Superior temporal gyrus (tissue), 1 donor: ENCODE data around the gene PDCL2.

Source experiments
- DNase-seq: peaks from one replicate; pipeline ENCODE4 v3.0.0-alpha.2; 2016; ENCODE audit errors: extremely low spot score

Gene PDCL2

GRCh38 chr4:55539658-55540057 is 52.4 kb downstream of the PDCL2 start:
- DNase-seq = no peak

DNA sequence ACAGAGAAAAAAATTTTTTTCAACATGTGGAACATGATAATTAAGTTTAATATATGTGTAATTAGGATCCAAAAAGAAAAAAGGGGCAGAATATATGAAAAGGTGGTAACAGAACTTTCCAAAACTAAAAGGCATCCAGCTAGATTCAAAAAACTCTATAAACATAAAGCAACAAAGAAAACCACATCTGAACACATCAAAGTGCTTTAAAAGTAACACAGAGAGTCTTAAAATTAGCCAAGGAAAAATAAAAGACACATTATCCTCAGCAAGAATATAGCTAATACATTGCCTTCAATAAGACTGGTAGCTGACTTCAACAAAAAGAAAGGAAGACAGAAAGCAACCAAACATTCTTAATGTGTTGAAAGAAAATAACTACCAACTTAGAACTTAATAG is 53.5 kb downstream of the PDCL2 start:
- no peak for DNase-seq

DNA sequence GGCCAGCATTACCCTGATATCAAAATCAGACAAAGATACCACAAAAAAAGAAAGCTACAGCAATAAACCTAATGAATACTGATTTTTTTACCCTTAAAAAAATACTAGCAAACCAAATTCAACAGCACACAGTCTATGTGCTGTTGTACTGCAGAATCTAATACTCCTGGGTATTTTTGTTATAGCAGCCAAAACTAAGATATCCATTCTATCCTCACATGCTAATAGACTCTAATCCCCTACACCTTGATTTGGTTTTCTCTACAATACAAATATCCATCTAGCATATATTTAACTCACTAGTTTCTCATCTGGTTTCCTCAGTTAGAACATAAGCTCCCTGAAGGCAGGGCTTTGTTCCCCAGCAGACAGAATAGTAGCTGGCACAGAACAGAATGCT is 57.7 kb downstream of the PDCL2 start:
- no peak for DNase-seq

DNA sequence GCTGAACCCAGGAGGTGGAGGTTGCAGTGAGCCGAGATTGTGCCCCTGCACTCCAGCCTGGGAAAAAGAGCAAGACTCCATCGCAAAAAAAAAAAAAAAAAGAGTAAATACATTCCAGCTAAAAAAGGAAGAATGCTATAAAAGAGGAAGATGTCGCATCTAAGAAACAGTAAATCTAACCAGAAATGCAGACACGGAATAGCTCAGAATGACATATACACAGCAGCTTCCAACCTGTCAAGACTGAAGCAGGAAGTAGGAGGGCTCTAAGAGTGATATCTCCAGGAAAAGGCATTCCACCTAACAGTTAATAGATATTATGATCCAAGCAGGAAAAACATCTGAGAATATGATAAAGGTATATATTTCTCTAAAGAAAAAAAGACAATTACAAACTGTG is 61.4 kb downstream of the PDCL2 start:
- no peak for DNase-seq

- DNase-seq = no peak
These were observed 61.9 kb downstream of the PDCL2 start for GRCh38 chr4:55530167-55530566.

DNA sequence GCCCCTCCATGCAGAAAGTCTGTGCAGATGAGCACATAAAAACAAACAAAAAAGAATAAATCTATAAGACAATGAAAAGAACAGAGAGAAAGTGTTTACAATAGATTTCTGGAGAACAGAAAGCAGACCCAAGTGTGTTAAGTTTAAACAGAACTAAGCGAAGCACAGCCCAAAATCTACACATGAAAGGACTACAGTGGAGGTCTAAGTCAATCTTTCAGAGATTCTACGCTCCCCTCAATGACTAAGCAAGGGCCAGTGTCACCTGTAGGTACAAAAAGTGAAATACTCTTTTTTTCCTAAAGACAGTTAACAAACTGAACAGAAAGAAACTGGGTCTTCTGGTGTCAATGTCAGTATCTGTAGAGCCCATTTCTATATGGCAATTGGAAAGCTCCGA is 63.6 kb downstream of the PDCL2 start:
- no peak for DNase-seq

DNA sequence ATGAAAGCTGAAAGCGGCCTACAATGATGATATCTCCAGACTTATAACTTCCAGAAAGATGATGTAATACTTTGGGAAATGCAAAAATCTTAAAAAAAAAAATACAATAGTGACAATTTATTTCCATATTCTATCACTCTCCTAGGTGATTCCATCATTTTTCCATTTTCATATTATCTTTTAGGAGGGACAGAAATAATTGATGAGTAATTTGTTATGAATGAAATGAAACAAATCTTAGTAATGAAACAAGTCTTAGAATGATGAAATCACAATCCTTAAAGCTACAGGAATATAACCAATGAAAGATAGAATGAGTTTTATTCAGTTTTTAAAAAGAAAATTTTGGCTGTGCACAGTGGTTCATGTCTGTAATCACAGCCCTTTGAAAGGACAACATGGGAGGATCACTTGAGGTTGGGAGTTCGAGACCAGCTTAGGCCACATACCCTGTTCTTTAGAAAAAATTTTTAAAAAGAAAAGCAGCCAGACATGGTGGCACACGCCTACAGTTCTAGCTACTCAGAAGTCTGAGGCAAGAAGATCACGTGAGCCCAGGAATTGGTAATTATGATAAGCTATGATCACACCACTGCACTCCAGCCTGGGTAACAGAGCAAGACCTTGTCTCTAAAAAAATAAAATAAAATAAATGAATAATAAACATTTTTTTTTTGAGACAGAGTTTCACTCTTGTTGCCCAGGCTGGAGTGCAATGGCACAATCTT is 67.0 kb downstream of the PDCL2 start:
- no peak for DNase-seq

- no peak for DNase-seq
These were observed 73.6 kb downstream of the PDCL2 start for GRCh38 chr4:55518442-55518841.

GRCh38 chr4:55517526-55518229 is 74.4 kb downstream of the PDCL2 start:
- DNase-seq = no peak

- no peak for DNase-seq
These were observed 79.0 kb downstream of the PDCL2 start for GRCh38 chr4:55512922-55513571.

- DNase-seq = no peak
These were observed 80.0 kb downstream of the PDCL2 start for GRCh38 chr4:55512077-55512476.

GRCh38 chr4:55510685-55511084 is 81.4 kb downstream of the PDCL2 start:
- no peak for DNase-seq

DNA sequence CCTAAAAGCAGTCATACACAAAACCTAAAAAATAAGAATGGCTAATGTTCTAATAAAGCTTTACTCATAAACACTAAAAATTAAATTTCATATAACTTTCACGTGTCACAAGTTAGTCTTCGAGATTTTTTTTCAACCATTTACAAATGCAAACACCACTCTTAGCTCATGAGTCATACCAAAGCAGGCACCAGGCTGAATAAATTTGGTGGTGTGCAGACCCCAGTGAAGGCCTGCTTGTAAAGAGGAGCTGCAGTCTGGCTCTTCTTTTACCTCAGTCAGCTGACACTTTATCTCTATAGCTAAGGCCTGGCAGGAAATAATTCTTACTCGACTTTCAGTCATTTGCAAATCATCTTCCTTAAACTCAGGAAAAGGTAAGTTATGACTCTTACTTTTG is 82.8 kb downstream of the PDCL2 start:
- no peak for DNase-seq

- no peak for DNase-seq
These were observed 84.4 kb downstream of the PDCL2 start for GRCh38 chr4:55507612-55508011.
